ENCODE data around the gene CHD6. TPM values are rescaled to one million over a fixed set of nuclear protein-coding genes. Genes with fewer than 3 reads are reported as not detected.

Gene CHD6
- total RNA-seq, 1 experiment from 2014 or later = 26.6 TPM

GRCh38 chr20:41363601-41364000 lies 254.6 kb downstream of the CHD6 start:
- Histone ChIP-seq H3K4me3 (replicated peaks in 1 of 2; ENCODE audit: low read depth in 1 of 2, low read length in 2 of 2) (no peak overlapping the region), H3K79me2 (ENCODE audit: insufficient read depth, low read length) (no peaks in the 10 kb centered on the region), H3K27ac (ENCODE audit: low read depth, low read length) (no peak overlapping the region), H4K20me1 (ENCODE audit: insufficient read depth) (no peaks in the 10 kb centered on the region), H2AFZ (ENCODE audit: low read depth, low read length, poor library complexity, severe bottlenecking) (no peak overlapping the region), H3K4me2 (ENCODE audit: low read length) (no peak overlapping the region), H3K9me3 (ENCODE audit: control insufficient read depth in 1 of 2, insufficient read depth in 1 of 2, low read depth in 1 of 2, low read length in 2 of 2) (no peaks in the 10 kb centered on the region), H3K27me3 (ENCODE audit: insufficient read depth, low read length) (no peaks in the 10 kb centered on the region), H3K36me3 (ENCODE audit: control insufficient read depth in 1 of 2, insufficient read depth in 2 of 2, low read length in 2 of 2) (no peaks in the 10 kb centered on the region), H3K4me1 (ENCODE audit: control insufficient read depth in 1 of 2, insufficient read depth in 2 of 2, low read length in 2 of 2) (no peaks in the 10 kb centered on the region), H3K9ac (ENCODE audit: low read length) (no peak overlapping the region), H3K9me2 (ENCODE audit: insufficient read depth) (no peaks in the 10 kb centered on the region)
- CTCF ChIA-PET = no interaction called here
- no peak for TF ChIP-seq TCF7L2 (IDR thresholded peaks at IDR 0.05; ENCODE audit: borderline replicate concordance, extremely low read depth, insufficient read depth, insufficient read length)
- no peak for TF ChIP-seq JUND (IDR thresholded peaks at IDR 0.05)
- TF ChIP-seq MAX (IDR thresholded peaks at IDR 0.05) = no peak
- no peak for TF ChIP-seq POLR2A (IDR thresholded peaks at IDR 0.05; ENCODE audit: borderline replicate concordance, extremely low read depth, insufficient read depth, insufficient read length)
- no peak for TF ChIP-seq ATF3 (IDR thresholded peaks at IDR 0.05)
- no peak for TF ChIP-seq SP1 (IDR thresholded peaks at IDR 0.05; ENCODE audit: low read depth)
- TF ChIP-seq CEBPB (IDR thresholded peaks at IDR 0.05; ENCODE audit: low read depth) = no peak
- no peak for TF ChIP-seq EGR1 (IDR thresholded peaks at IDR 0.05; ENCODE audit: low read depth)
- no peak for TF ChIP-seq SRF (IDR thresholded peaks at IDR 0.05; ENCODE audit: low read depth)
- no peak for TF ChIP-seq EZH2phosphoT487 (IDR thresholded peaks at IDR 0.05; ENCODE audit: borderline replicate concordance)
- no peak for TF ChIP-seq CTCF (IDR thresholded peaks at IDR 0.05 in 2 of 3, conservative IDR thresholded peaks at IDR 0.05 in 1 of 3; ENCODE audit: borderline replicate concordance in 1 of 3, insufficient read depth in 1 of 3, low read depth in 2 of 3, low read length in 2 of 3)
- no peak for TF ChIP-seq ZNF274 (IDR thresholded peaks at IDR 0.05; ENCODE audit: low read depth, low read length)
- no peak for TF ChIP-seq POLR2AphosphoS5 (IDR thresholded peaks at IDR 0.05; ENCODE audit: low read depth, low read length)
- TF ChIP-seq RAD21 (IDR thresholded peaks at IDR 0.05; ENCODE audit: low read depth) = no peak
- no peak for TF ChIP-seq SIN3A (IDR thresholded peaks at IDR 0.05; ENCODE audit: low read depth)
- TF ChIP-seq REST (IDR thresholded peaks at IDR 0.05; ENCODE audit: low read depth) = no peak
- no peak for TF ChIP-seq EZH2 (IDR thresholded peaks at IDR 0.05)
- TF ChIP-seq ELF1 (IDR thresholded peaks at IDR 0.05; ENCODE audit: borderline replicate concordance, low read depth) = no peak
- no peak for TF ChIP-seq FOSL1 (IDR thresholded peaks at IDR 0.05; ENCODE audit: low read depth)
- BruUV-seq (replicated peaks) = no TSS peak
- intact Hi-C loops (cut with micrococcal nuclease) = no loop called here
- RAD21 ChIA-PET (ENCODE audit: low non-redundant PET in 1 of 2, low total read pairs in 2 of 2, uncharacterized antibody in 2 of 2, unreplicated experiment in 2 of 2) = no interaction called here
- no peak for ATAC-seq
- DNase-seq (ENCODE audit: low read depth, low spot score) = no peak
- POLR2A ChIA-PET = no interaction called here

Data from HCT116 (cell line).